Measurements from ENCODE around the gene NEK1. TPM values are rescaled to one million over a fixed set of nuclear protein-coding genes. Genes with fewer than 3 reads are reported as not detected.

The NEK1 gene
- total RNA-seq, 1 donor from 2014 or later, result 13.0 TPM

GRCh38 chr4:169604903-169605331 is 7.5 kb downstream of the NEK1 start:
- DNase-seq (ENCODE audit: low read depth), result no peak
- Mint-ChIP-seq H3K9me3 (ENCODE audit: unreplicated experiment) (no peaks in the 10 kb centered on the region), H3K27me3 (ENCODE audit: low read depth, unreplicated experiment) (no peaks in the 10 kb centered on the region), H3K27ac (ENCODE audit: unreplicated experiment) (peak overlapping the region; percentile 75), H3K4me3 (ENCODE audit: unreplicated experiment) (no peak overlapping the region), H3K36me3 (ENCODE audit: low read depth, unreplicated experiment) (no peaks in the 10 kb centered on the region), H3K4me1 (ENCODE audit: low read depth, unreplicated experiment) (peaks cover 17% of the 10 kb centered on the region)
- no peak for FAIRE-seq
- H2AFZ ChIP-seq (ENCODE audit: low read depth, low read length), result no peak overlapping the region
- no peak for TF ChIP-seq CTCF (IDR thresholded peaks at IDR 0.05; ENCODE audit: insufficient read depth, low read depth, low read length)
- TF ChIP-seq EZH2 (IDR thresholded peaks at IDR 0.05; ENCODE audit: insufficient read depth, low read length), result no peak
- H3K4me1 ChIP-seq (ENCODE audit: insufficient read depth, low read length), result peaks cover 11% of the 10 kb centered on the region
- H3K79me2 ChIP-seq (ENCODE audit: insufficient read depth, low read length), result peaks cover 18% of the 10 kb centered on the region
- H3K9me3 ChIP-seq (ENCODE audit: insufficient read depth, low read depth, low read length), result no peaks in the 10 kb centered on the region
- H3K9ac ChIP-seq (ENCODE audit: low read length), result no peak overlapping the region
- H3K27me3 ChIP-seq (ENCODE audit: insufficient read depth, low read length), result no peaks in the 10 kb centered on the region
- H3K27ac ChIP-seq (ENCODE audit: low read depth, low read length), result peak overlapping the region; percentile 59
- no peaks in the 10 kb centered on the region for H3K36me3 ChIP-seq (ENCODE audit: insufficient read depth, low read length)
- H3K4me3 ChIP-seq (ENCODE audit: insufficient read depth, low read depth, low read length), result no peak overlapping the region
- H3K4me2 ChIP-seq (ENCODE audit: low read length), result no peak overlapping the region
- H4K20me1 ChIP-seq (ENCODE audit: insufficient read depth, low read length), result no peaks in the 10 kb centered on the region

GRCh38 chr4:169604131-169604900 is 8.1 kb downstream of the NEK1 start:
- peak overlapping the region; percentile 28 for H3K9ac ChIP-seq (ENCODE audit: low read length)
- H3K27ac ChIP-seq (ENCODE audit: low read depth, low read length), result peak overlapping the region; percentile 59
- H3K9me3 ChIP-seq (ENCODE audit: insufficient read depth, low read depth, low read length), result no peaks in the 10 kb centered on the region
- peak; percentile 79 for DNase-seq (ENCODE audit: low read depth)
- FAIRE-seq, result peak; percentile 91
- Mint-ChIP-seq H3K27me3 (ENCODE audit: low read depth, unreplicated experiment) (no peaks in the 10 kb centered on the region), H3K4me3 (ENCODE audit: unreplicated experiment) (no peak overlapping the region), H3K4me1 (ENCODE audit: low read depth, unreplicated experiment) (peaks cover 17% of the 10 kb centered on the region), H3K9me3 (ENCODE audit: unreplicated experiment) (no peaks in the 10 kb centered on the region), H3K27ac (ENCODE audit: unreplicated experiment) (peak overlapping the region; percentile 75), H3K36me3 (ENCODE audit: low read depth, unreplicated experiment) (no peaks in the 10 kb centered on the region)
- H4K20me1 ChIP-seq (ENCODE audit: insufficient read depth, low read length), result no peaks in the 10 kb centered on the region
- no peak for TF ChIP-seq CTCF (IDR thresholded peaks at IDR 0.05; ENCODE audit: insufficient read depth, low read depth, low read length)
- no peak for TF ChIP-seq EZH2 (IDR thresholded peaks at IDR 0.05; ENCODE audit: insufficient read depth, low read length)
- H3K27me3 ChIP-seq (ENCODE audit: insufficient read depth, low read length), result no peaks in the 10 kb centered on the region
- no peak overlapping the region for H3K4me2 ChIP-seq (ENCODE audit: low read length)
- no peak overlapping the region for H3K4me3 ChIP-seq (ENCODE audit: insufficient read depth, low read depth, low read length)
- H2AFZ ChIP-seq (ENCODE audit: low read depth, low read length), result no peak overlapping the region
- H3K4me1 ChIP-seq (ENCODE audit: insufficient read depth, low read length), result peaks cover 11% of the 10 kb centered on the region
- H3K36me3 ChIP-seq (ENCODE audit: insufficient read depth, low read length), result no peaks in the 10 kb centered on the region
- peaks cover 18% of the 10 kb centered on the region for H3K79me2 ChIP-seq (ENCODE audit: insufficient read depth, low read length)

GRCh38 chr4:169603312-169603711 is 9.1 kb downstream of the NEK1 start:
- Histone ChIP-seq H3K36me3 (ENCODE audit: insufficient read depth, low read length) (no peaks in the 10 kb centered on the region), H3K4me1 (ENCODE audit: insufficient read depth, low read length) (peaks cover 11% of the 10 kb centered on the region), H3K9me3 (ENCODE audit: insufficient read depth, low read depth, low read length) (no peaks in the 10 kb centered on the region), H3K9ac (ENCODE audit: low read length) (no peak overlapping the region), H3K79me2 (ENCODE audit: insufficient read depth, low read length) (peaks cover 16% of the 10 kb centered on the region), H3K4me3 (ENCODE audit: insufficient read depth, low read depth, low read length) (no peak overlapping the region), H2AFZ (ENCODE audit: low read depth, low read length) (no peak overlapping the region), H3K27ac (ENCODE audit: low read depth, low read length) (no peak overlapping the region), H3K27me3 (ENCODE audit: insufficient read depth, low read length) (no peaks in the 10 kb centered on the region), H4K20me1 (ENCODE audit: insufficient read depth, low read length) (no peaks in the 10 kb centered on the region), H3K4me2 (ENCODE audit: low read length) (no peak overlapping the region)
- DNase-seq (ENCODE audit: low read depth), result no peak
- Mint-ChIP-seq H3K4me3 (ENCODE audit: unreplicated experiment) (no peak overlapping the region), H3K4me1 (ENCODE audit: low read depth, unreplicated experiment) (peaks cover 17% of the 10 kb centered on the region), H3K9me3 (ENCODE audit: unreplicated experiment) (no peaks in the 10 kb centered on the region), H3K27ac (ENCODE audit: unreplicated experiment) (no peak overlapping the region), H3K36me3 (ENCODE audit: low read depth, unreplicated experiment) (no peaks in the 10 kb centered on the region), H3K27me3 (ENCODE audit: low read depth, unreplicated experiment) (no peaks in the 10 kb centered on the region)
- TF ChIP-seq EZH2 (IDR thresholded peaks at IDR 0.05; ENCODE audit: insufficient read depth, low read length) (no peak), CTCF (IDR thresholded peaks at IDR 0.05; ENCODE audit: insufficient read depth, low read depth, low read length) (no peak)
- no peak for FAIRE-seq

All from astrocyte (in vitro differentiated cells and primary cell).